ENCODE data around the gene KIF4A.

- TF ChIP-seq CTCF (IDR thresholded peaks at IDR 0.05) (no peak), IRF2 (CRISPR knock-in tag; IDR thresholded peaks at IDR 0.05; ENCODE audit: borderline replicate concordance, low read depth) (no peak), ZSCAN18 (CRISPR knock-in tag; IDR thresholded peaks at IDR 0.05) (no peak), ZNF138 (CRISPR knock-in tag; conservative IDR thresholded peaks at IDR 0.05) (no peak), ATF3 (CRISPR knock-in tag; conservative IDR thresholded peaks at IDR 0.05) (no peak), TCF7 (CRISPR knock-in tag; IDR thresholded peaks at IDR 0.05; ENCODE audit: low read depth) (no peak), IRF1 (CRISPR knock-in tag; IDR thresholded peaks at IDR 0.05) (no peak), TEAD4 (CRISPR knock-in tag; IDR thresholded peaks at IDR 0.05) (no peak), EMX1 (CRISPR knock-in tag; IDR thresholded peaks at IDR 0.05) (no peak), MXD4 (CRISPR knock-in tag; IDR thresholded peaks at IDR 0.05; ENCODE audit: borderline replicate concordance) (no peak), PREB (CRISPR knock-in tag; IDR thresholded peaks at IDR 0.05; ENCODE audit: borderline replicate concordance) (no peak), GRHL2 (CRISPR knock-in tag; IDR thresholded peaks at IDR 0.05; ENCODE audit: insufficient replicate concordance, severe bottlenecking) (no peak), NR2C2 (CRISPR knock-in tag; IDR thresholded peaks at IDR 0.05) (no peak)
These were observed 121.0 kb downstream of the KIF4A start for GRCh38 chrX:70410921-70411320.
